IMR-90 (cell line): Measurements from ENCODE around the gene TMEM163. TPM values are rescaled to one million over a fixed set of nuclear protein-coding genes. Genes with fewer than 3 reads are reported as not detected.

Experiments used
- ATAC-seq: fragments of 200-7000 bp; cut with Tn5 transposase; 2 replicates; pipeline ENCODE4 v1.9.1; 2020; ENCODE audit warnings: low read depth, mild to moderate bottlenecking, moderate library complexity
- BruUV-seq: library from RNA; stranded (reverse); fragments of 400-500 nt; replicated peaks from 2 replicates; lab custom pipeline; 2021; lab: Mats Ljungman, UMichigan
- CTCF ChIA-PET: fragments of 300-600 bp; formaldehyde crosslinking; extraction: SDS; loops from one replicate; lab custom pipeline; 2021; ENCODE audit warnings: antibody characterized with exemption; lab: Yijun Ruan, JAX
- POLR2A ChIA-PET: fragments of 300-600 bp; sonication (Branson Sonifier 250); formaldehyde crosslinking; loops from one replicate; lab custom pipeline; 2022; ENCODE audit warnings: antibody characterized with exemption; ENCODE audit not compliant: unreplicated experiment; lab: Charles Lee
- DNase-seq: peaks from one replicate; pipeline ENCODE4 v3.0.0; 2013
- H2AFZ ChIP-seq: replicated peaks from 2 replicates; pipeline ENCODE3; 2013; ENCODE audit warnings: low read length, mild to moderate bottlenecking; ENCODE audit not compliant: poor library complexity
- H2AK5ac ChIP-seq: 2 replicates; pipeline ENCODE4 v1.6.1; 2013; ENCODE audit warnings: low read depth, low read length, inconsistent platforms
- H2AK9ac ChIP-seq: replicated peaks from 2 replicates; pipeline ENCODE3; 2013; ENCODE audit warnings: mild to moderate bottlenecking, low read depth, low read length, moderate library complexity; ENCODE audit not compliant: poor library complexity
- H2BK120ac ChIP-seq: 2 replicates; pipeline ENCODE4 v1.6.1; 2013; ENCODE audit warnings: low read depth, low read length, inconsistent platforms
- H2BK15ac ChIP-seq: 3 replicates; pipeline ENCODE4 v1.6.1; 2013; ENCODE audit warnings: low read depth, low read length, inconsistent platforms
- H2BK20ac ChIP-seq: 2 replicates; pipeline ENCODE4 v1.6.1; 2013; ENCODE audit warnings: low read depth, mild to moderate bottlenecking, inconsistent platforms, low read length, moderate library complexity
- H2BK5ac ChIP-seq: 2 replicates; pipeline ENCODE4 v1.6.1; 2013; ENCODE audit warnings: mild to moderate bottlenecking, low read depth, low read length, inconsistent platforms; ENCODE audit not compliant: poor library complexity, severe bottlenecking
- H3K14ac ChIP-seq: replicated peaks from 2 replicates; pipeline ENCODE4 v1.6.1; 2013; ENCODE audit warnings: low read depth, low read length, inconsistent platforms
- H3K18ac ChIP-seq: 2 replicates; pipeline ENCODE4 v1.6.1; 2013; ENCODE audit warnings: low read depth, low read length, control low read depth
- H3K23ac ChIP-seq: 2 replicates; pipeline ENCODE4 v1.6.1; 2013; ENCODE audit warnings: low read depth, low read length, inconsistent platforms
- H3K27ac ChIP-seq: 2 replicates; pipeline ENCODE4 v1.5.1; 2013; ENCODE audit warnings: mild to moderate bottlenecking, control low read depth, low read length; ENCODE audit not compliant: insufficient read depth
- H3K27me3 ChIP-seq: 2 replicates; pipeline ENCODE4 v1.6.1; 2013; ENCODE audit warnings: low read length; ENCODE audit not compliant: control insufficient read depth, insufficient read depth
- H3K36me3 ChIP-seq: 2 replicates; pipeline ENCODE4 v1.6.1; 2013; ENCODE audit warnings: low read length, mixed read lengths; ENCODE audit not compliant: control insufficient read depth, insufficient read depth
- H3K4ac ChIP-seq: 2 replicates; pipeline ENCODE4 v1.6.1; 2013; ENCODE audit warnings: low read depth, low read length, inconsistent platforms
- H3K4me1 ChIP-seq: 2 replicates; pipeline ENCODE4 v1.6.1; 2013; ENCODE audit warnings: low read length, mixed read lengths; ENCODE audit not compliant: control insufficient read depth, insufficient read depth
- H3K4me2 ChIP-seq: 2 replicates; pipeline ENCODE4 v1.6.1; 2013; ENCODE audit warnings: low read depth, mild to moderate bottlenecking, control low read depth, low read length, moderate library complexity
- H3K4me3 ChIP-seq: 2 replicates; pipeline ENCODE4 v1.5.1; 2013; ENCODE audit warnings: low read depth, mild to moderate bottlenecking, control low read depth, low read length, moderate library complexity; ENCODE audit not compliant: insufficient read depth
- H3K56ac ChIP-seq: 2 replicates; pipeline ENCODE4 v1.6.1; 2013; ENCODE audit warnings: low read length, inconsistent platforms; ENCODE audit not compliant: insufficient read depth; ENCODE audit errors: extremely low read depth
- H3K79me1 ChIP-seq, 2 experiments: 2 replicates each; pipeline ENCODE4 v1.6.1; 2013; ENCODE audit warnings: low read length in 2 of 2, inconsistent platforms in 1 of 2, low read depth in 1 of 2
- H3K9ac ChIP-seq: 2 replicates; pipeline ENCODE4 v1.6.1; 2013; ENCODE audit warnings: low read depth, low read length, control low read depth
- H3K9me1 ChIP-seq: 2 replicates; pipeline ENCODE4 v1.6.1; 2013; ENCODE audit warnings: low read length, inconsistent platforms; ENCODE audit not compliant: insufficient read depth
- H3K9me3 ChIP-seq: 2 replicates; pipeline ENCODE4 v1.6.1; 2013; ENCODE audit warnings: low read length; ENCODE audit not compliant: control insufficient read depth, insufficient read depth
- H4K20me1 ChIP-seq: 2 replicates; pipeline ENCODE4 v1.6.1; 2013; ENCODE audit warnings: low read length, inconsistent platforms; ENCODE audit not compliant: insufficient read depth
- H4K5ac ChIP-seq: 2 replicates; pipeline ENCODE4 v1.6.1; 2013; ENCODE audit warnings: mild to moderate bottlenecking, low read depth, low read length, control low read depth
- H4K8ac ChIP-seq, 2 experiments: 2 replicates each; pipeline ENCODE4 v1.6.1; 2013; ENCODE audit warnings: low read depth in 2 of 2, low read length in 2 of 2, control low read depth in 1 of 2, inconsistent platforms in 1 of 2
- H4K91ac ChIP-seq: 2 replicates; pipeline ENCODE4 v1.6.1; 2013; ENCODE audit warnings: low read depth, low read length, inconsistent platforms; ENCODE audit not compliant: insufficient read depth
- FOS ChIP-seq: fragments of 150-350 bp; IDR thresholded peaks from 2 replicates; pipeline ENCODE4 v1.6.1; 2016; ENCODE audit warnings: low read depth, low read length
- MXI1 ChIP-seq: IDR thresholded peaks from 2 replicates; pipeline ENCODE4 v1.6.1; 2012; ENCODE audit warnings: low read depth, mild to moderate bottlenecking, low read length, moderate library complexity, borderline replicate concordance
- POLR2A ChIP-seq: IDR thresholded peaks from 2 replicates; pipeline ENCODE4 v1.6.1; 2012; ENCODE audit warnings: mild to moderate bottlenecking, low read depth, low read length
- WGBS, 2 experiments: methylation state at CpG; one replicate each; pipeline versions ENCODE4 v1.1.5 to v1.1.7; 2013; ENCODE audit warnings: missing lambda C conversion rate in 2 of 2; ENCODE audit not compliant: insufficient read length in 1 of 2; ENCODE audit errors: extremely low coverage in 2 of 2; 5-methylcytosine and 5-hydroxymethylcytosine counted together
- dilution Hi-C: fragments of 300-500 bp; cut with HindIII; formaldehyde crosslinking; loops from one replicate; pipeline ENCODE4 v1.14.3; 2018; ENCODE audit warnings: low sequenced_read_pairs; ENCODE audit not compliant: unreplicated experiment
- in situ Hi-C: fragments of 300-500 bp; cut with MboI; formaldehyde crosslinking; loops from 3 replicates; pipeline ENCODE4 v1.14.3; 2019; ENCODE audit warnings: low sequenced_read_pairs, inconsistent platforms, mixed read lengths
- intact Hi-C: fragments of 100-400 bp; cut with micrococcal nuclease; formaldehyde crosslinking; loops from 2 replicates; pipeline ENCODE4 v1.10.0; 2022
- polyA plus RNA-seq, 3 experiments: library from polyadenylated mRNA; depleted of rRNA; stranded (reverse); fragments of >200 nt; gene quantifications; 2 replicates each; pipeline ENCODE4 v1.2.3, GENCODE V29; 2012; ENCODE audit warnings: low replicate concordance in 1 of 3
- total RNA-seq: library from RNA; depleted of rRNA; stranded (reverse); fragments of >200 nt; gene quantifications from 2 replicates; pipeline ENCODE4 v1.2.3, GENCODE V29; 2012

The TMEM163 gene
- total and polyA plus RNA-seq, 2 of the 4 experiments (the other 2 are of a cell fraction): not detected

DNA sequence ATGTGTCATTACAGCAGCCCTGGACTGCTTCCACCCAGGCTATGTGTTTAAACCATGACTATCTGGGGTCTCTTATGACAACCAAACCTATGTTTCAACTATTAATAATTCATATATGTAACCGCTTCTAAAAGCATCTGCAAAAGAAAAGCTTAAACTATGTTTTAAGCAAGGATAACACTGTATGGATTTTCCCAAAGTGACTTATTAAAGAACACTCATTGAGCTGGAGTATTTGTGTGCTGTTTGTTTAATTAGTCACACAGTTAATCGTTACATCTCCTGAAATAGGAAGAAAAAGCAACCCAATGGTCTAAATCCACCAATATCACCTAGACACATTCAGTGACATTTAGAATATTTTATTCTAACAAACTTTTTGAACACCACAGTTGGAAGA is 51.3 kb downstream of the TMEM163 start:
- H3K27me3 ChIP-seq: peaks cover 4% of the 10 kb centered on the region; the same call in 1 of the 2 replicates
- H3K27ac ChIP-seq: no peak overlapping the region
- no peak overlapping the region for H4K91ac ChIP-seq
- POLR2A ChIA-PET: no interaction called here
- H3K9me1 ChIP-seq: no peaks in the 10 kb centered on the region
- no CpG with 5 or more reads among the region's 2 CpGs for WGBS, 2 experiments
- H3K4me2 ChIP-seq: no peak overlapping the region
- H3K9me3 ChIP-seq: no peaks in the 10 kb centered on the region
- H4K8ac ChIP-seq: no peak overlapping the region
- no peak for DNase-seq
- no peak overlapping the region for H2AFZ ChIP-seq
- TF ChIP-seq POLR2A: no peak
- no peak for TF ChIP-seq FOS
- TF ChIP-seq MXI1: no peak
- H2AK5ac ChIP-seq: no peak overlapping the region
- no peak overlapping the region for H2BK20ac ChIP-seq
- no peaks in the 10 kb centered on the region for H3K36me3 ChIP-seq
- no peak for ATAC-seq
- no peaks in the 10 kb centered on the region for H3K79me1 ChIP-seq
- no peak overlapping the region for H3K18ac ChIP-seq
- no peak overlapping the region for H3K4ac ChIP-seq
- H4K20me1 ChIP-seq: no peaks in the 10 kb centered on the region
- intact Hi-C loops: no loop called here
- CTCF ChIA-PET: no interaction called here
- H3K9ac ChIP-seq: no peak overlapping the region
- H3K56ac ChIP-seq: no peak overlapping the region
- no peaks in the 10 kb centered on the region for H3K4me1 ChIP-seq
- no peak overlapping the region for H3K4me3 ChIP-seq
- H4K5ac ChIP-seq: no peak overlapping the region
- in situ Hi-C loops: no loop called here
- H2BK15ac ChIP-seq: no peak overlapping the region
- dilution Hi-C loops: no loop called here
- no TSS peak for BruUV-seq
- no peak overlapping the region for H2BK120ac ChIP-seq
- H3K14ac ChIP-seq: no peak overlapping the region
- no peak overlapping the region for H3K23ac ChIP-seq
- no peak overlapping the region for H2BK5ac ChIP-seq
- H2AK9ac ChIP-seq: no peak overlapping the region
